Breast epithelium (tissue), 3 donors: ENCODE measurements around the gene UBE2Q2.

Experiments
- CTCF ChIP-seq, 3 donors: fragments of 450-650 bp; IDR thresholded peaks; one replicate each; pipeline ENCODE4 v1.5.1; 2016 to 2017; ENCODE audit warnings: antibody characterized with exemption in 3 of 3, mild to moderate bottlenecking in 3 of 3, moderate library complexity in 3 of 3
- POLR2A ChIP-seq: fragments of 450-650 bp; IDR thresholded peaks from one replicate; pipeline ENCODE4 v1.6.1; 2016; ENCODE audit warnings: antibody characterized with exemption, mild to moderate bottlenecking, moderate library complexity

GRCh38 chr15:75862796-75863195 lies 19.5 kb downstream of the UBE2Q2 start:
- no peak for TF ChIP-seq POLR2A
- no peak for TF ChIP-seq CTCF (IDR thresholded peaks at IDR 0.05)
